NB4 (cell line): ENCODE data around the gene P2RX2.

ENCODE experiments used
- DNase-seq: peaks from one replicate; pipeline ENCODE4 v3.0.0; 2010; ENCODE audit warnings: low read depth
- H3K4me3 ChIP-seq: one replicate; pipeline ENCODE4 v1.5.1; 2011; ENCODE audit warnings: mild to moderate bottlenecking, low read depth, low read length, moderate library complexity
- CTCF ChIP-seq: IDR thresholded peaks from one replicate; pipeline ENCODE4 v1.5.1; 2012; ENCODE audit warnings: low read depth, low read length
- MAX ChIP-seq: IDR thresholded peaks from 2 replicates; pipeline ENCODE4 v1.6.1; 2011; ENCODE audit warnings: low read depth, low read length
- MYC ChIP-seq: IDR thresholded peaks from 2 replicates; pipeline ENCODE4 v1.6.1; 2011; ENCODE audit warnings: low read depth, low read length
- POLR2A ChIP-seq: IDR thresholded peaks from 2 replicates; pipeline ENCODE4 v1.6.1; 2011; ENCODE audit warnings: mild to moderate bottlenecking; ENCODE audit not compliant: insufficient read length; ENCODE audit errors: extremely low read depth

Gene P2RX2

GRCh38 chr12:132630672-132631071 is 12.1 kb downstream of the P2RX2 start:
- DNase-seq: no peak
- TF ChIP-seq MAX (no peak), MYC (no peak), CTCF (no peak), POLR2A (no peak)
- no peak overlapping the region for H3K4me3 ChIP-seq

GRCh38 chr12:132631666-132632065 is 13.1 kb downstream of the P2RX2 start:
- no peak overlapping the region for H3K4me3 ChIP-seq
- TF ChIP-seq MAX: no peak
- TF ChIP-seq POLR2A: no peak
- TF ChIP-seq CTCF: no peak
- no peak for TF ChIP-seq MYC
- DNase-seq: no peak

- no peak overlapping the region for H3K4me3 ChIP-seq
- TF ChIP-seq POLR2A (no peak), MYC (no peak), MAX (no peak), CTCF (no peak)
- no peak for DNase-seq
Measured at GRCh38 chr12:132632521-132633228, 14.1 kb downstream of the P2RX2 start.

GRCh38 chr12:132633398-132633797 is 14.8 kb downstream of the P2RX2 start:
- DNase-seq: no peak
- TF ChIP-seq POLR2A: no peak
- TF ChIP-seq CTCF: no peak
- TF ChIP-seq MYC: no peak
- TF ChIP-seq MAX: no peak
- H3K4me3 ChIP-seq: no peak overlapping the region

- DNase-seq: no peak
- no peak for TF ChIP-seq POLR2A
- no peak for TF ChIP-seq MYC
- no peak for TF ChIP-seq CTCF
- no peak for TF ChIP-seq MAX
- no peak overlapping the region for H3K4me3 ChIP-seq
Measured at GRCh38 chr12:132633901-132634300, 15.3 kb downstream of the P2RX2 start.

- TF ChIP-seq MYC (no peak), CTCF (no peak), MAX (no peak), POLR2A (no peak)
- no peak for DNase-seq
Measured at GRCh38 chr12:132634411-132634990, 15.9 kb downstream of the P2RX2 start.

More at GRCh38 chr12:132634411-132634990, 15.9 kb downstream of the P2RX2 start:
- H3K4me3 ChIP-seq: no peak overlapping the region
